GM21717 (cell line): ENCODE data around the gene CDC6.
A peak's percentile ranks its signal among the peaks of the same experiment; 100 is the strongest.

ENCODE experiments used
- ATAC-seq: cut with Tn5 transposase; IDR thresholded peaks from one replicate; pipeline ENCODE4 v1.9.1; 2021; ENCODE audit warnings: mild to moderate bottlenecking, moderate library complexity; ENCODE audit not compliant: unreplicated experiment

The CDC6 gene, protein sequence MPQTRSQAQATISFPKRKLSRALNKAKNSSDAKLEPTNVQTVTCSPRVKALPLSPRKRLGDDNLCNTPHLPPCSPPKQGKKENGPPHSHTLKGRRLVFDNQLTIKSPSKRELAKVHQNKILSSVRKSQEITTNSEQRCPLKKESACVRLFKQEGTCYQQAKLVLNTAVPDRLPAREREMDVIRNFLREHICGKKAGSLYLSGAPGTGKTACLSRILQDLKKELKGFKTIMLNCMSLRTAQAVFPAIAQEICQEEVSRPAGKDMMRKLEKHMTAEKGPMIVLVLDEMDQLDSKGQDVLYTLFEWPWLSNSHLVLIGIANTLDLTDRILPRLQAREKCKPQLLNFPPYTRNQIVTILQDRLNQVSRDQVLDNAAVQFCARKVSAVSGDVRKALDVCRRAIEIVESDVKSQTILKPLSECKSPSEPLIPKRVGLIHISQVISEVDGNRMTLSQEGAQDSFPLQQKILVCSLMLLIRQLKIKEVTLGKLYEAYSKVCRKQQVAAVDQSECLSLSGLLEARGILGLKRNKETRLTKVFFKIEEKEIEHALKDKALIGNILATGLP

DNA sequence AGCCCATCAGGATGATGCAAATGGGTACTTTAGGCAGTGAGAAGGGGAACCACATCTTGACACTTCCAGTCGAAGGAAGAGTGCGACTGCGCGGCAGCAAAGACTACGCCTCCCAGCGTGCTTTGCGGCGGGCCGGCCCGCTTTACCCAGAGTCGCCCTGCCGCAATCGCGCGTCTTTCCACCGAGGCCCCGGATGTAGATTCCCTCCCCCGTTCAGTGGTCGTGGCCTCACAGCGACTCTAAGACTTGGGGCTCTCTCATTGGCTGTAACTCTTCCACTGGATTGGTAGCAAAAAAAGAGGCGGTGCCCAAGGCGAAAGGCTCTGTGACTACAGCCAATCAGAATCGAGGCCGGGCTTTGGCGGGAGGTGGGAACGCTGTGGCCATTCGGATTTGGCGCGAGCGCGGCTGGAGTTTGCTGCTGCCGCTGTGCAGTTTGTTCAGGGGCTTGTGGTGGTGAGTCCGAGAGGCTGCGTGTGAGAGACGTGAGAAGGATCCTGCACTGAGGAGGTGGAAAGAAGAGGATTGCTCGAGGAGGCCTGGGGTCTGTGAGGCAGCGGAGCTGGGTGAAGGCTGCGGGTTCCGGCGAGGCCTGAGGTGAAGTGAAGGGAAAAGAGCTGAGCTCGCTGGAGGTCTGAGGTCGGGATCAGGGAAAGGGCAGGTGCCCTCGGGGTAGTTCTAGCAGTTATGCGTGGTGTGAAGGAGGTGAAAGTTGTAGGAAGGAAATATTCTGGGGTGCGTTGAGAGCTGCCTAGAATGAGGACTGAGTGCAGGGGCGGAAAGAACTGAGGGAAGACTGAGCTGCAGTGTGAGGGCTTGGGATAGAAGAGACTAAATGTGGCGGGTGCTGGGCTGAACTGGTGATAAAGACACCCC lies at the start of gene CDC6:
Gene CDC6, plus strand, starts transcription at position 386 of the 876 bp plus-strand sequence. CDS start 1,542 bp downstream, outside the sequence.
- ATAC-seq: peak; percentile 84

DNA sequence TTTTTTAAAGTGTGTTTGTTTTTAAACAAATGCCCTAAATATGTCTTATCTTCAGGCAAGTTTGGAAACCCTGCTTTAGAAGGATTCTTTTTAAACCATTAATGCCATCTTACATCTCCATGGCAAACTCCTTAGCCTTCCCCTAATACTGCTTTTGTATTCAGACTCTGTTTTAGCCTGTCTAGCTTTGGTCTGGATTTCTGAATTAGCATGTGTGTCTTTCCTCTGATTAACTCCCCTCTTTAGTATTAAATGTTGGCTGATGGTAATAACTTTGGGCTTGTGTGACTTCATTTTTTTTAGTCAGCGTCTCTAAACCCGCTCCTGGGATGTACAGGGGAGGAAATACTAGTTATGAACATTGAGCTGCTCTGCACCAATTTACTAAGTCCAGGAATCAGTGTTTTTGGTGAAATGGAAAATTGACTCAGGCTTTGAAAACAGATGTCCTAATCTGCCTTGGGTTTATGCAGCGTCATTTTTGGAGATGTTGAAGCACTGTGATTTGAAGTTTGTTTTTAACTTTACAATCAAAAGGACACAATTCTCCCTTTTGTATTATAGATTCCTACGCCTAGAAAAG lies 46.3 kb upstream of the CDC6 start:
- no peak for ATAC-seq

DNA sequence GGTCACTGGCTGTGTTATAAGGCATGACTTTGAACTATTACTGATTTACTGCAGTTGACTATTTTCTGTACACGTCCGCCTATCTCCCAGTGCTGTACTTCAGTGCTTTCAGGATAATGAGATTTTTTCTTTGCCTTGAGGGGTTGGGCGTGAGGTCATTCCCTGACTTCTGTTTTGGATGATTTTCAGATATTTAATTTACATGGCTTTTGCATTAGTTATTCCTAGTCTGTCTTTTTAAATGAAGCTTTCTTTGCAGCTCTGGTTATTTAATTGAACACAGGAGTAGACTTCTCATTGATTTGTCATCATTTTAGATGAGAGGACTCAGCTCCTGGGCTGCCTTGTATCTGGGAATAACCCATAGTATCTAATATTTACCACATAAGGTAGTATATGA lies 44.9 kb upstream of the CDC6 start:
- no peak for ATAC-seq

DNA sequence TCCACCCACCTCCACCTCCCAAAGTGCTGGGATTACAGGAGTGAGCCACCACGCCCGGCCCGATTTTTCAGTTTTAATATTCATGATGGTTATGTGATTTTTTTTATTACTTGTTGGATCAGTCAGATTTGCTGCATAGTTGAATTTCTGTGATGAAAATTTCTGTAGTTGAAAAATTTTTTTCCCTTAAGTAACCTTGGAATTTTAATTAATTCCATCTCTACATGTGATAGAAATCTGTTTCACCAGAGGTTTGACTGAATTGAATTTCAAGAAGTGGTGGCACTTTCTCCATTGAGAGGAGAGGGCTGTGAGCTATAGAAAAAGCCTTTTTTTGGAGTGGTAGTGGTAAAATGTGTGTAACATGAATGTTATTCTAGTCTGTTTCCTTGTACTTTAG lies 43.9 kb upstream of the CDC6 start:
- ATAC-seq: no peak

DNA sequence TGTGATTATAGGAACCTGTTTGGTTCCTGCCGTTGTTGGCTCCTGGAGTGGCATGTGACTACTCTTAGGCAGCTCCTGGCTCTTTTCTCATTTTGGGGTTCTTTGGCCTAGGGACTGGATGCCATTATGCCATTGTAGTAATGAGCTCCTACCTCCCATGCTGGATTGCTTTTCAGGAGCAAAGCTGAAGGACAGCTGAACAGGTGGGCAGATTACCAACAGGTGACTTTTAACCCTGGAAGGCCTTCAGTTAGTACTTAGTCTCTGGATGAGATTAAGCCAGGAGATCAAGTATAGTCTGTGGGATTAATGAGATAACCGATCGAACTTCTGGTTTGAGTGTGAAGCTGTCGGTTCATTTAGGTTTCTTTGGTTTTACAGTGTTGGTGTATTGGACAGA lies 43.4 kb upstream of the CDC6 start:
- no peak for ATAC-seq

DNA sequence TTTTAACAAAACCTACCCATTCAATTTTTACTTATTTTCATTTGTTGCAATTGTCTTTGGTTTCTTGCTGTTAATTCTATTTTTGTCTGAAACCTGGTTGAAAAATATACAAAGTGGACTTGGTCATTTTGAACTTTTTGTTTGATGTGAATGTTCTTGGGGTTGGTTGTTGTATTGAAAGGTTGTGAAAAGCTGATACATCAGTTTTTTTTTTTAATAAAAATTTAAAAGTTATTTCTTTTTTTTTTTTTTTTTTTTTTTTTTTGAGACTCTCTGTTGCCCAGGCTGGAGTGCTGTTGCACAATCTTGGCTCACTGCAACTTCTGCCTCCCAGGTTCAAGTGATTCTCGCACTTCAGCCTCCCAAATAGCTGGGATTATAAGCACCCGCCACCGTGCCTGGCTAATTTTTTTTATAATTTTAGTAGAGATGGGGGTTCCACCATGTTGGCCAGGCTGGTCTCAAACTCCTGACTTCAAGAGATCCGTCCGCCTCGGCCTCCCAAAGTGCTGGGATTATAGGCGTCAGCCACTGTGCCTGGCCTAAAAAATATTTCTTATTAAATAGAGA lies 39.7 kb upstream of the CDC6 start:
- ATAC-seq: no peak

DNA sequence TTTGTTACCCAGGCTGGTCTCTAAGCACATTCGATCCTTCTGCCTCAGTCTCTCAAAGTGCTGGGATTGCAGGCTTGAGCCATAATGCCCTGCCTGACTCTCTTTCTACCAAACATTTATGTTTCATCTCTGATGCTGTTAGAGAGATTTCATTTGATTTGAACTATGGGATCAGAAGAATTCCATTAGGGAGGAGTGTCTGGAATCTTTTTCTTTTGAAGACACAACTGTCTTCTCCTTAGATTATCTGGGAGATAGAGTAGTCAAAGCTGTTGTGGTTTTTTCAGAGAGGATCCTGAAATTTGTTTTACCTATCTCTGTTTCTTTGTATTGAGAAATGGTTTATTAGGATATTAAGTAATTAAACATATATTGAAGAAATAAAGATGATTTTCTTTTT lies 39.2 kb upstream of the CDC6 start:
- no peak for ATAC-seq

DNA sequence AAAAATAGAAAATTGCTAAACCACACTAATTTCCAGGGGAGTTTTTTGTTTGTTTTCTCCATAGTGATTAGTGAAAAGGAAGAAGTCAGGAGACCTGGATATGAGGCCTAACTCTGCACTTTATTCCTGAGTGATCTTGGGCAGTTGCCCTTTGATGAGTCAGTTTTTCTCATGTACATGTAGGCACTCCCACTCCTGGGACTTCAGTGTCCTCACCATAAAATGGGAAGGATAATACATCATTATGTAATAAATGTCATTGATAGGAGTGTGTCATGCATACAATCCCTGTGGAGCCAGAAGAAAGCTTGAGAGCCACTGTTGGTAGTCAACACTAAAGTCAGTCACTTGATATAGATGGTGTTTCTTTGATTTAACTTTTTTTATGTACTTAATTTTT lies 36.1 kb upstream of the CDC6 start:
- no peak for ATAC-seq

DNA sequence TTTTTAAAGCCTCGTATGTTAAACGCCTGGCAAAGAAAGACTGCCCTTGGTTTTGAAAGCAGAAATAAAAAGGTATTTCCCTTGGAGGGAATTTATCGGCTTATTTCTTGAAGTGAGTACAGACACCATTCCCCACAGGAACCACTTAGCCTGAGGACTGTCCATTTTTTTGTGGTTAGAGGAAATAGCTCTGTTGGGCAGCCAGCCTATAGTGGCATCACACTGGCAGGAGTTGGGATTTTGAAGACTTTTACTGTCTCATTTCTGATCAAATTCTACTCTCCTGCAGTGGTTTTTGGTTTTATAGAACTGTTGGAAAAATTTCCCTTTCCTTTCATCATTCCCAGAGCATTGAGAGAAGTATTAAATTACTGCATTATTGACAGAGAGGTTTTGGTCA lies 34.1 kb upstream of the CDC6 start:
- ATAC-seq: no peak

DNA sequence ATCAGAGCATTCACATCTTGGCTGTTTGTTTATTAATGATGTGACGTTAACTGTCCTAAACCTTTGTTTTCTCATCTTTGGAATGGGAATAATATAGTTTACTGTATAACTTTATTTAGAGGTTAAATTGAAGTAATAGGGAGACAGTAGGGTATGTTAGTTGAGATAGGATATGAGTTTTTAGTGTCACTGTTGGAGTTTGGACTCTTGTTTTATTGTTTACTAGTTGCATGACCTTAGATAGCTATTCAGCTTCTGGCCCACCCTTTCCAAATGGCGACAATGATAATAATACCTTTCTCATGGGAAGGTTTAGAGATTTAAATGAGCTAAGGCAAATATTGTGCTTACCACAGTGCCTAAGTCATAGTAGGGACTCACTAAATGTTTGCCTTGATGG lies 28.2 kb upstream of the CDC6 start:
- ATAC-seq: no peak

DNA sequence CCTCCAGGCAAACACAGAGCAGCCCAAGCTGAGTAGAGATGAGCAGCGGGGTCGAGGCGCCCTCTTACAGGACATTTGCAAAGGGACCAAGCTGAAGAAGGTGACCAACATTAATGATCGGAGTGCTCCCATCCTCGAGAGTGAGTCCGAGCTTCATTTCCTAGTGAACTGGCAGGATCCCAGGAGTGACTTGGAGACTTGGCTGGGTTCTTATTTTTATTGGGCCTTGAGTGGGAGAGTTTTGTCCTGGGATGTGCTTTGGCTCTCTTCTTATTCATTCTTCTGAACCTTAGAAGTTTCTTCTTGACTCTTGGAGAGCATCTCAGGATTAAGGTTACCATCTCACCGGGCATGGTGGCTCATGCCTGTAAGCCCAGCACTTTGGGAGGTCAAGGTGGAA lies 27.2 kb upstream of the CDC6 start:
- no peak for ATAC-seq

DNA sequence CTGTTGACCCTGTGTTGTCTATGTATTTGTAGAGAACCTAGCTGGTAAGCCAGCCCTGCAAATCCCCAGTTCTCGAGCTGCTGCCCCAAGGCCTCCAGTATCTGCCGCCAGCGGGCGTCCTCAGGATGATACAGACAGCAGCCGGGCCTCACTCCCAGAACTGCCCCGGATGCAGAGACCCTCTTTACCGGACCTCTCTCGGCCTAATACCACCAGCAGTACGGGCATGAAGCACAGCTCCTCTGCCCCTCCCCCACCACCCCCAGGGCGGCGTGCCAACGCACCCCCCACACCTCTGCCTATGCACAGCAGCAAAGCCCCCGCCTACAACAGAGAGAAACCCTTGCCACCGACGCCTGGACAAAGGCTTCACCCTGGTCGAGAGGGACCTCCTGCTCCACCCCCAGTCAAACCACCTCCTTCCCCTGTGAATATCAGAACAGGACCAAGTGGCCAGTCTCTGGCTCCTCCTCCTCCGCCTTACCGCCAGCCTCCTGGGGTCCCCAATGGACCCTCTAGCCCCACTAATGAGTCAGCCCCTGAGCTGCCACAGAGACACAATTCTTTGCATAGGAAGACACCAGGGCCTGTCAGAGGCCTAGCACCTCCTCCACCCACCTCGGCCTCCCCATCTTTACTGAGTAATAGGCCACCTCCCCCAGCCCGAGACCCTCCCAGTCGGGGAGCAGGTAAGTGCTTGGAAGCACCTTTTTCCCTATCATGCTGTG lies 23.1 kb upstream of the CDC6 start:
- ATAC-seq: no peak

DNA sequence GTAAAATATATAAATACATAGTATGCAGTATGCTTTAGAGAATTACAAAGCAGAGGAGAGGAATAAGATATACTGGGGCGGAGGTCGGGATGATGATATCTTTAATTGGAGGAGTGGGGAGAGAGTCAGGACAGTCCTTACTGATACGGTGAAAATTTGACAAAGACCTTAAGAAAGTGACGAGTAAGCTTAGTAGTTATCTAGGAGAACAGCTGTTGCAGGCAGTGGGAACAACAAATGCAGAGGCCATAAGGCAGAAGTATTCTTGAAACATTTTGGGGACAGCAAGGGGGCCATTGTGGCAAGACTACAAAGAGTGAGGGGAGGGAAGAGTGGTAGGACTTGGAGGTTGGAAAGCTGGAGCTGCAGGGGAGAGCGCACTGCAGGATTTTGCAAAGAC lies 22.3 kb upstream of the CDC6 start:
- ATAC-seq: no peak

DNA sequence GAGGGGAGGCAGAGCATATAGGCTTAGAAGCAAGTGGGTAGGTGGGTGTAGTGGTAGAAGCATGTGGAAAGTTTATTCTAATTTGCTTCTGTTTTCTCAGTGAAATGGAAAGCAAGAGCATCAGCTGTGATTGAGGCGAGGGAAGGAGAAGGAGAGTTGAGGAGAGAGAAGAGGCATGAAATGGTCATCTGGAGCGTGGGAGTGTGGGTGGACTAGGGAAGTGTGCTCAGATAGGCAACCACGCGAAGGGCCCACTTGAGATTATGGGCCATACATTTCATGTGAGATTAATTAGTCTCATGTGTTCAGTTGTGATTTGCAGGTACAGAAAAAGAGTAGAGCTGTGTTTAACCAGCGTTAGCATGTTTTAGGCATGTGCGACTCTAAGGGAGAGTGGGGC lies 20.8 kb upstream of the CDC6 start:
- ATAC-seq: no peak

DNA sequence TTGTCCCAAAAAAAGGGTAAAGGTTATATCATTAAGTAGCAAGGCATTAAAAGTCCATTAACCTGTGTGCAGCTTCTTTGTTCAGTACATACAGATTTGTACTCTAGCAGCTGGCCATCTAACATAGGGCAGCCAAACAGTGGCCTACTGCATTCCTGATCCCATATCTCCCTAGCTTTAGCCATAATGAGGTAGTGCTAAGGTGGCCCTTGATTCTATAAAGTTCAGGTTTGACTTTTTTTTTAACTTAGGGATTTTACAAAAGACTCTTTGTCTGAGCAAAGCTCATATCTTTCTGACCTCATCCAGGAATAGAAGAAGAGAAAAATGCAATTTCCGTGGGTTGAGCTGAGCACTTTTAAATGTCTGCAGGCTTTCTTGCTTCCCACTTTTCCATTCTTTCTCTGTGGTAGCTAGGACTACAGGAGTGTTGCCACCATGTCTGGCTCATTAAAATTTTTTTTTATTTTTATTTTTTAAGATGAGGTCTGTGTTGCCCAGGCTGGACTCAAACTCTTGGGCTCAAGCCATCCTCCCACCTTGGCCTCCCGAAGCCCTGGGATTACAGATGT lies 19.5 kb upstream of the CDC6 start:
- ATAC-seq: no peak

DNA sequence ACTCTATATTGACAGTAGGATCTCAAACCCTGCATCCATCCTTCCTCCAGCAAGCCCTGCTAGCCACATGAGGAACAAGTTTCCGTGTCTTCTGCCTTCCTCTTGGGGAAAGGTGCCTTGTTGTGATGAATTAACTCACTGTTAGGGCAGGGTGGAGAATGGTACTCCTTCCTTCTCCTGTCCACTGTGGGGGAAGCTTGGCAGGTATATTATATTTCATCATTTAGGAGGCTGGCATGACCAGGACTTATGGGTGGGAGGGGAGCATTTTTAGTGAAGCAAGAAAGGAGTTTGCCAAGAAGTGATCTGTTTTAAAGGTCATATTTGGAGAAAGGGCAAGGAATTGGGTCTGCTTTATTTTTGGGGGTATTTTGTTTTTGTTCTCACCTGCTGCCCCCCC lies 9.3 kb upstream of the CDC6 start:
- no peak for ATAC-seq

DNA sequence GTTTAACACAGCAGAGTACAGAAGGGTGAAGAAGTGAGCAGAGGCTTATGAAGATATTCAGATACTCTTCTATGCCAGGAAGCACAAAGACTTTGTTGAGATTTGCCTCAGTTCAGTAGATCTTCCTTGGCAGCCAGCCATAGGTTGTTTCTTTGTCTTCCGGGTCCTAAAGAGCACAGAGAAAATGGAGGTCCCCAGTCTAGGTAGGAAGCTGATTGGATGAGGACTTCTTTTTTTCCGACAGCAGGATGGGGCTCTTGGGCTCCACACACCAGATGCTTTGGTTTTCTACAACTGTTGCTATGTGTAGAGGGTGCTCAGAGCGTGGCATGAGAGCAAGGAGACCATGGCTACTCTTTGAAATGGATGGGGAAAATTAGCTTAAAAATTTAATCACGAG lies 8.3 kb upstream of the CDC6 start:
- no peak for ATAC-seq

DNA sequence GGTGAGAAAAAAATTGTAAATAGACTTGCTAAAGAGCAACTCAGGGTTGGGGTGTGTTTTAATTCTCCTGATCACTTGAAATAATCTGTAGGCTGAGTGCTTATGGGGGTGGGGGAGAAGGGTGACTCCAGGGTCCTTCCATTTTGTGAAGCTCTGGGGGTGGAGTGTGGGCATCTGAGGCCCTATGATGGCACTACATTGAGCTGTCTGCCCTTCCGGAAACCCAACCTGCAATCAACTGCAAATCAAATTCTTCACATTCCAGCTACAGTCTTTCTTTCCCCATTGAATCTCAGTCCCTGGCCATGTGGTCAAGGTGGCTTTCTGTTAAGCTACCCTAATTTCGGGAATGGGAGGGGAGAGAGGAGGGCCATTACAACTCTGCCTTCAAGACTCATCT lies 6.0 kb upstream of the CDC6 start:
- ATAC-seq: no peak

DNA sequence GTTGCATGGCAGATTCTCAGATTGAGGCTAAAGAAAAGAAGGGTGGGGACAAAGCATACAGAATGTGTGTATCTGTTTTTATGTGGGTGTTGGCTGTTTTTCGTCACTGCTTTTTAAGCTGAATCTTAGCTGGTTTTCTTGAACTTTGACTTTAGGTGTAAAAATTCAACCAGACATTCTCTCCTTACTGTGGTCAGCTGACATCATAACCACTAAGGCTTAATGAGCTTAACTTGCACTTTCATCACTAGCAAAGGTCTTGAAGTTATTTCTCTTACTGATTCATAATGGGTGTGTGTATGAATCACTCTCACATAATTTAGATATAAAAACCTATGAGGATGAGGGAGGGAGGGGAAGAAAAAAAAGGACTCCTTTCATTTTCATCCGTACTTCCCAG lies 4.0 kb upstream of the CDC6 start:
- no peak for ATAC-seq

DNA sequence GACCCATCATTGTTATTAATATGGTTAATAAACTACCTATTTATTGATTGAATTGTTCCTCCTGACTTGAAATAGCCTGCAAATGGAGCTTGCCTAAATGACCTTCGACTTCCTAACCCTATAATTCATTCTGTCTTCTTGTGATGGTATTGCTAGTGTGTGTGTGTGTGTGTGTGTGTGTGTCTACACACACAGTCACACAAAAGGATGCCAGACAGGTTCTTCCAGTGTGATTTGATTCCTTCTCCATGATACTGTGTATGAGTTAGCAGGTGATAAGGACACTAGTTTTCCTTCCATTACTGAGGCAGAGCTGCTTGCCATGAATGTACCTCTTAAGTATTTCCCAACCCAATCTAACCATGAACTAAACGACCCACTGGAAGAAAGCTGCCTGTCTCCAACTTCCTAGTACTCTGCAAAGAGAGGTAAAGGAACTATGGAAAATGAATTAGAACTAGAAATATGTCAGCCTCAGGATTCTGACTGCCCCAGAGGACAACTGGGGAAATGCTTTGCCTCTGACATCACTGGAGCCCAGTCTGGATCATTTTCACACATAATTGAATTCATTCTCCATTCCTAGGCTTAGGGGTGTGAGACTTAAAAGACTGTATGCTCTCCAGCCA lies 3.5 kb upstream of the CDC6 start:
- no peak for ATAC-seq
